IPS DF 6.9 (cell line): ENCODE measurements around the gene TXNL4A.

Source experiments
- DNase-seq: peaks from one replicate; pipeline ENCODE4 v3.0.0-alpha.2; 2013; ENCODE audit warnings: low read depth, low spot score
- H3K27ac ChIP-seq: one replicate; pipeline ENCODE4 v1.5.1; 2013; ENCODE audit warnings: low read length, control low read depth
- H3K27me3 ChIP-seq: 2 replicates; pipeline ENCODE4 v1.6.1; 2013; ENCODE audit warnings: mild to moderate bottlenecking, low read length; ENCODE audit not compliant: control insufficient read depth, insufficient read depth
- H3K36me3 ChIP-seq: 2 replicates; pipeline ENCODE4 v1.6.1; 2013; ENCODE audit warnings: low read length; ENCODE audit not compliant: control insufficient read depth, insufficient read depth
- H3K4me1 ChIP-seq: 2 replicates; pipeline ENCODE4 v1.6.1; 2013; ENCODE audit warnings: low read length; ENCODE audit not compliant: control insufficient read depth, insufficient read depth
- H3K4me3 ChIP-seq: 2 replicates; pipeline ENCODE4 v1.5.1; 2013; ENCODE audit warnings: mild to moderate bottlenecking, low read length
- H3K9me3 ChIP-seq: 2 replicates; pipeline ENCODE4 v1.6.1; 2013; ENCODE audit warnings: low read length, inconsistent platforms; ENCODE audit not compliant: control insufficient read depth, insufficient read depth
- WGBS: extraction: QIAGEN DNeasy Blood & Tissue Kit; methylation state at CpG from one replicate; pipeline ENCODE4 v1.1.7; 2013; ENCODE audit warnings: mixed read lengths, missing lambda C conversion rate; ENCODE audit not compliant: insufficient read length, insufficient coverage; 5-methylcytosine and 5-hydroxymethylcytosine counted together

Gene TXNL4A

GRCh38 chr18:79927607-79928562, 60.5 kb downstream of the TXNL4A start:
- WGBS: no CpG with 5 or more reads among the region's 25 CpGs
- no peaks in the 10 kb centered on the region for H3K9me3 ChIP-seq
- no peak overlapping the region for H3K4me3 ChIP-seq
- H3K27me3 ChIP-seq: no peaks in the 10 kb centered on the region
- H3K27ac ChIP-seq: no peak overlapping the region
- DNase-seq: no peak
- H3K36me3 ChIP-seq: no peaks in the 10 kb centered on the region
- H3K4me1 ChIP-seq: 0 out of 2 replicates have a peak, but pooled peaks cover 2% of the 10 kb centered on the region

- Histone ChIP-seq H3K4me3 (no peak overlapping the region), H3K4me1 (0 out of 2 replicates have a peak, but pooled peaks cover 2% of the 10 kb centered on the region), H3K27ac (no peak overlapping the region), H3K9me3 (no peaks in the 10 kb centered on the region), H3K27me3 (no peaks in the 10 kb centered on the region), H3K36me3 (no peaks in the 10 kb centered on the region)
- 100% methylated on average over 2 of the region's 21 CpGs for WGBS
- DNase-seq: no peak
Measured at GRCh38 chr18:79926715-79927606, 61.4 kb downstream of the TXNL4A start.

- WGBS: no CpG with 5 or more reads among the region's 11 CpGs
Measured at GRCh38 chr18:79926306-79926705, 62.1 kb downstream of the TXNL4A start.

GRCh38 chr18:79924814-79925731, 63.3 kb downstream of the TXNL4A start:
- no CpG with 5 or more reads among the region's 25 CpGs for WGBS

More at GRCh38 chr18:79926306-79926705, 62.1 kb downstream of the TXNL4A start:
- Histone ChIP-seq H3K36me3 (no peaks in the 10 kb centered on the region), H3K4me3 (no peak overlapping the region), H3K4me1 (0 out of 2 replicates have a peak, but pooled peaks cover 2% of the 10 kb centered on the region), H3K27ac (no peak overlapping the region), H3K9me3 (no peaks in the 10 kb centered on the region), H3K27me3 (no peaks in the 10 kb centered on the region)
- no peak for DNase-seq

GRCh38 chr18:79923896-79924585, 64.3 kb downstream of the TXNL4A start:
- no peaks in the 10 kb centered on the region for H3K27me3 ChIP-seq
- H3K4me3 ChIP-seq: no peak overlapping the region
- no peak for DNase-seq
- no peaks in the 10 kb centered on the region for H3K36me3 ChIP-seq
- 0 out of 2 replicates have a peak, but pooled peaks cover 2% of the 10 kb centered on the region for H3K4me1 ChIP-seq
- no CpG with 5 or more reads among the region's 26 CpGs for WGBS
- no peak overlapping the region for H3K27ac ChIP-seq
- H3K9me3 ChIP-seq: no peaks in the 10 kb centered on the region

More at GRCh38 chr18:79924814-79925731, 63.3 kb downstream of the TXNL4A start:
- no peaks in the 10 kb centered on the region for H3K36me3 ChIP-seq
- 0 out of 2 replicates have a peak, but pooled peaks cover 2% of the 10 kb centered on the region for H3K4me1 ChIP-seq
- no peak for DNase-seq
- no peak overlapping the region for H3K27ac ChIP-seq
- no peak overlapping the region for H3K4me3 ChIP-seq
- no peaks in the 10 kb centered on the region for H3K27me3 ChIP-seq
- H3K9me3 ChIP-seq: no peaks in the 10 kb centered on the region

- Histone ChIP-seq H3K4me1 (0 out of 2 replicates have a peak, but pooled peaks cover 2% of the 10 kb centered on the region), H3K27ac (no peak overlapping the region), H3K9me3 (no peaks in the 10 kb centered on the region), H3K4me3 (no peak overlapping the region), H3K36me3 (no peaks in the 10 kb centered on the region), H3K27me3 (no peaks in the 10 kb centered on the region)
- DNase-seq: no peak
- no CpG with 5 or more reads among the region's 17 CpGs for WGBS
Measured at GRCh38 chr18:79922971-79923411, 65.4 kb downstream of the TXNL4A start.

DNA sequence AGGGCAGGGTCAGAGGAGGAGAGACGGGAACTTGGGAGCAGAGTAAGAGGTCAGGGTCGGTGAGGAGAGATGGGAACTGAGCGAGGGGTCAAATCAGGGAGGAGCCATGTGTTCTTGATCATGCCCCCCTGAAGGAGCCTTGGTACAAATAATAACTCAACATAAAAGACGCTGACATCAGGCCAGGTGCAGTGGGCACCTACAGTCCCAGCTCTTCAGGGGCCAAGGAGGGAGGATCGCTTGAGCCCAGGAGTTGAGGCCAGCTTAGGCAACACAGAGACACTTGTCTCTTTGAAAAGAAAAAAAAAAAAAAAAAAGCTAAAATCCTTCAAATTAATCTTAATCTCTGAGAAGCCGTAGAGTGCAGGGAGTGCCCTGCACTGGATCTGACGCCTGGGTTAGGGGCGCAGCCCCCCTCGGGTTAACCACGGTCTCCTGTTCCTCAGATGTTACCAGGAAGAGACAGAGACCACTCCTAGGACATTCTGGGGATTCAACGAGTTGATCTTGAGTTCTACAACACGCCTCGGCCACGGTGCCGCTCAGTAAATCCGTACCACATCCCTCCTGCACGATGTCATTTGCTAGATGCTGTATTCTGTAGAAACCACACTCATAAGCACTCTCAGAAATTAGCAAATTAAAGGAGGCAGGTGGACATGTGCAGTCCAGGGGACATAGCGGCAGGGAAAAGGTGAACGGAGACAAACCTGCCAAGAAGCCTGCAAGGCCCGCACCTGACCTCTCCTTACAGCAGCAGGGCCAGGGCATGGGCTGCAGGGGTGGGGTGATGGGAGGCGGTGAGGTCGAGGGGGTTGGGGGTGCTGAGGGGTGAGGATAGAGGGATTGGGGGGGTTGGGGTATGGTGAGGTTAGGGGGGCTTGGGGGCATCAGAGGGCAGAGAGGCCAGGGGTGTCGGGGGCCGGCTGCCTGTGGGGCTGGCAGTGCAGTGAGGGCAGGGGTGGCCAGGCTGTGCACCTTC, 66.1 kb downstream of the TXNL4A start:
- no CpG with 5 or more reads among the region's 24 CpGs for WGBS
- no peak overlapping the region for H3K27ac ChIP-seq
- no peaks in the 10 kb centered on the region for H3K9me3 ChIP-seq
- no peaks in the 10 kb centered on the region for H3K36me3 ChIP-seq
- DNase-seq: no peak
- no peaks in the 10 kb centered on the region for H3K27me3 ChIP-seq
- H3K4me3 ChIP-seq: no peak overlapping the region
- 0 out of 2 replicates have a peak, but pooled peaks cover 2% of the 10 kb centered on the region for H3K4me1 ChIP-seq
